ENCODE data around the gene BET1.
A peak's percentile ranks its signal among the peaks of the same experiment; 100 is the strongest.

BET1 gene

GRCh38 chr7:94011714-94012353, 7.7 kb upstream of the BET1 start:
- no peak for DNase-seq (ENCODE audit: low spot score)

GRCh38 chr7:94008537-94008936, 4.4 kb upstream of the BET1 start:
- no peak for DNase-seq (ENCODE audit: low spot score)

GRCh38 chr7:94005753-94006152, 1.6 kb upstream of the BET1 start:
- DNase-seq (ENCODE audit: low spot score), result no peak

DNA sequence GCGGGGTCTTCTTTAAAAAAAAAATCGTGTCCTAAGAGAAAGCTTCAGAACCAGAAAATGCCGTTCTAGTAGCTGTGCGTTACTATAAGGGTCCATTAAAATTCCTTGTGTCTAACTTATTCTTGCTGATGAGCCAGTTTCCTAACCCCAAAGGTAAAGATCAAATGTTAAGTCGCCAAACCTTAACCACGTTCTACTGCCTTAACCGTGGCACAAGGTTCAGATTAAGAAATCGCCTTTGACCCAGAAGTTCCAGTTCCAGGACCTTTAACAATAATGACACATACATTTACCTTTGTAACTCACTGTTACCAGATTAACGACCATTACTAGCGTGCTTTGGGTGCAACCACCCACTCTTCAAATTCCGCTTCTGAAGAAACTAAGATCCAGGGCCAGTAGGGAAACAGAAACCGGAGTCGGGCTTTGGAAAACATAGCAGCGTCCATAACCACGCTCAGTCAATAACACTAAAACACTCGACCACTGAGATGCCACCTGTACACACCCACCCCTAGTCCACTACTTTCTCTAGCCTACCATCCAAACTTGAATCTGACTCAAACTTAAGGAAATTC, 620 bp downstream of the BET1 start:
- peak; percentile 11 for DNase-seq (ENCODE audit: low spot score)

- DNase-seq (ENCODE audit: low spot score), result no peak
Observed at GRCh38 chr7:94001396-94001795, 2.8 kb downstream of the BET1 start.

DNA sequence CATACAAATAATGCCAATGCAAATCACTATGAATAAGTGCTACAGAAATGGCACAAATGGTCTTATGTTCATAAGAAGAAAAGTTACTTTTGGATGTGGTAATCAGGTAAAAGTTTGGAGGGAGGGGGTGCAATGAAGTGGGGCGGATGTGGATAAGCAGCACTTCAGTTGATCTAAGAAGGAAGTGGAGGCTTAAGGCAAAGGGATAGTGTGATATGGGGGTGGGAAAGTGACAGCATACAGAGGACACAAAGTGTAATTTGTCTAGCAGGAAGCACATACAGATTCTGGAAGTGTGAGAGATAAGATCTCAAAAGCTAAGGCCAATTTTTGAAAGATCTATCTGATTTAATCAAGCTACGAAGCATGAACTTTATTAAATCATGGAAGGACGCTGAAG, 6.3 kb downstream of the BET1 start:
- DNase-seq (ENCODE audit: low spot score), result no peak

DNA sequence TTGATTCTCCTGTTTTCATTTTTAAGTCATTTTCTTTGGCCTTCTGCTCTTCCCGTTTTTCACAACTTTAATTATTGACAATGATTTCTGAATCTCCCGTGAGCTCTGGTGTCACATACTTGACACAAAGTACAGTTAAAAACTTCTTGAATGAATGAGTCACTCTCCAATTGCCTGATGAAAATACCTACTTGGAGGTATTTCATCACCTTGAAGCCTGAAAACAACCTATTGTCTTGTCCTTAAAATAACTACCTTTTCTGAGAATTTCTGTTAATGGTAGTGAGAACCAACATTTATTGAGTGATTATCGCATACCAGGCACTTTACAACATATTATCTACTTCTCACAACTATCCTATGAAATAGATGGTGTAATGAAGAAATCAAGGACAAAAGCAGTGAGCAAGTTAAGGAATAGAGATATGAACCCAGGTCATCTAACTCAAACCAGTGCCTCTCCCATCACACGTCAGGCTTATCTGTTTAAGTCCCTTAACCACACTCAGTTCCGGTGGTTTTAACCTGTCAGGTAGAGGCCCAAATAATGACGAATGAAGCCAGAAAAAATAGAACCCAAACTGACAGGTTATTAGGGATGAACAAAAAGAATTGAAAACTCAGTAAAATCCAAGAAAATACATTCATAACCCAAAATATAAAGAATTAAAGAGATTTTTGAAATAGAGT, 11.6 kb downstream of the BET1 start:
- DNase-seq (ENCODE audit: low spot score), result no peak

- no peak for DNase-seq (ENCODE audit: low spot score)
Observed at GRCh38 chr7:93987297-93987696, 16.9 kb downstream of the BET1 start.

DNA sequence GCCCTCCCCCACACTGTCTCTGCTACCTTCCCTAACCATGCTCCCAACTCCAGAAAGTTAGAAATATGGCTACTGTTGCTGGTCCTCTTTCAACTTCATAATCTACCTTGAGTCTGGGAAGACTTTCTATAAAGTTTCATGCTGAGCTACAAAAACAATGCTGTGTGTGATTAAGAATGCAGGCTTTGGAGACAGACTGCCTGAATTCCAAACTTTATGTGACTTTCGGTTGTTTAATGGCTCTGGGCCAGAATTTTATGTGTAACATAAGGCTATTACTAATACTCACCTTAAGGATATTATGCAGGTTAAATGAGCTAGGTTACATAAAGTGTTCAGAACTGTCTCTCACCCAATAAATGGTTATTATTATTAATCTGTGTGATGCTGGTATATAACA, 19.1 kb downstream of the BET1 start:
- DNase-seq (ENCODE audit: low spot score), result no peak

- DNase-seq (ENCODE audit: low spot score), result no peak
Observed at GRCh38 chr7:93984024-93984423, 20.1 kb downstream of the BET1 start.

DNA sequence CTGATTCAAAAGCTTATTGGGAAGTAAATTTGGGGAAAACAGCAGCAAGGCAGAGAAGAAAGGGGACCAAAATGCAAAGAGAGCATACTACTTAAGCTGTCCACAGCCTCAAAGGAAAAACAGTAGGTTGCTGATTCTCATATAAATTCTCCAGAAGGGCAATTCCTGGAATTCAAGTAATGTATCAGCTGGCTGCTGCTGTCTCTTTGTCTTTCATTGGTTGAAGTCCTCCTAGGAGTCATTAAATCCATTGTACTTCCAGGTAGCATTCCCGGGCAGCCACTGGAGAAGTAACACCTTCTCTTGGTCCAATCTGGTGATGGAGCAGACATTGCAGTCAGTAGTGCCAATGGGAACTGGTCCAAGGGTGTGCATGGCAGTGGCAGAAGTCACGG, 22.7 kb downstream of the BET1 start:
- no peak for DNase-seq (ENCODE audit: low spot score)

DNA sequence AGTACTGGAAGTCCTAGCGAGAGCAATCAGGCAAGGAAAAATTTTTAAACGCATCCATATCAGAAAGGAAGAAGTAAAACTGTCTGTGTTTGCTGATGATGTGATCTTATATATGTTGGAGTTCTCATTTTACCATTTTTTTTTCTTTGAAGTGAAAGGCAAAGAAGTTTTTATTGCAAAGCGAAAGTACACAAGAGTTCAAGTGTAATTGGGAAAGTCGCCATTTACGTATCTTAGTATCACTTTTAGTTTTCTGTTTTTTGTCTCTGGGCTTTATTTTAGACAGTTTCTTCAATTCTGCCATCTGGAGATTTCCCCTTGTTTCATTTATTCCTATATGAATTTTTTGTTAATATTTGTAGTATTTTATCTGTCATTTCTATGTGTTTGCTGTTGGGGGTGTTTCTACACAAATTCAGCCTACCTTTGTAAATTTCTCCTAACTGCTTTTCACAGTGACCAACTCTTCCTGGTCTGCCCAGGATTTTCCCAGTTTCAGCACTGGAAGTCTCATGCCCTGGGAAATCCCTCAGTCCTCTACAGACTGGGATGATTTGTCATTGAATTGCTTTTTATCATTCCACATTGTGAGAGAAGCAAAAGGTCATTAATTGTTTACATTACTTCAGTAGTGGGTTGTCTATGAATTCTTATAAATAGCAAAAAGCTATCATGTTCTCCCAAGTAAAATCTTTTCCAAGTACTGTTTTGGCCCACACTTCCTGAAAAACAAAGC, 23.2 kb downstream of the BET1 start:
- no peak for DNase-seq (ENCODE audit: low spot score)

- no peak for DNase-seq (ENCODE audit: low spot score)
Observed at GRCh38 chr7:93977211-93977950, 26.8 kb downstream of the BET1 start.

GRCh38 chr7:93973134-93973533, 31.0 kb downstream of the BET1 start:
- DNase-seq (ENCODE audit: low spot score), result no peak

- no peak for DNase-seq (ENCODE audit: low spot score)
Observed at GRCh38 chr7:93972029-93972725, 32.0 kb downstream of the BET1 start.

DNA sequence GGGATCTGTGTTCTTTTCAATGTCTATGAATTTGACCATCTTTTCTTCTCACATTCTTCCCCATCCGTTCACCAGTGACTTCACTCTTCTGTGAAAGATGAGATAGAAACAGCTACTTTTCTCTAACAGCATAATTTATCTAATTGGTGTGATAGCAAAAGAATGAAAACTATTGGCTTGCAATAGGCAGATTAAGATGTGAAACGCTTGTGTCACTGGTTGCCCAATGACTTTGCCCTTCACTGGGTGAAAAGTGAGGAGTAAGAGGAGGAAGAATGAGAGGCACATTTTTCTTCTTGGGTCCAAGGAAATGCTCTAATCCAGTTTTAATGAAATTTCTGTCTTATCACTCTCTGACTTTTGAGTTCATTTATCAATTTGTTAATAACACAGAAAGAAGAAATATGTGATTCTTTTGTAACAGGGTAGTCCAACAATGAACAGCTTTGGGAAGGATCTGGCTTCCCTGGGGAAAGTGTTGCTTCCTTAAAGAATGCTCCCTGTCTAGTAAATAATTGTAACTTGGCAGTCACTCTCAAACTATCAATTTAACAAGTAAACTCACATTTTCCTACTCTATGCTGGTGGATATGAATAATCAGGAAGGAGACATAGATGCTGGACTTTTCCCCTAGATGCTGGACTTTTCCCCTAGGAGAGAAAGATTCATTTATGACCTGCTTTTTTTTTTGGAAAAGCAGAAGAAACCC, 35.1 kb downstream of the BET1 start:
- DNase-seq (ENCODE audit: low spot score), result no peak

GRCh38 chr7:93964813-93965212, 39.3 kb downstream of the BET1 start:
- DNase-seq (ENCODE audit: low spot score), result no peak

DNA sequence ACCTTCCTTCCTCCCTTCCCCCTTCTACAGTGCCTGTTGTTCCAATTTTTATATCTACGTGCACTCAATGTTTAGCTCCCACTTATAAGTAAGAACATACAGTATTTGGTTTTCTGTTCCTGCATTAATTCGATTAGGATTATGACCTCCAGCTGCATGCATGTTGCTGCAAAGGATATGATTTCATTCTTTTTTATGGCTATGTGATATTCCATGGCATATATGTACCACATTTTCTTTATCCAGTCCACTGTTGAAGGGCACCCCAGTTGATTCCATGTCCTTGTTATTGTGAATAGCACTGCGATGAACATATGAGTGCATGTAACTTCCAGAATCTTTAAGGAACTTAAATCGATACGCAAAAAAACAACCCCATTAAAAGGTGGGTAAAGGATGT, 39.9 kb downstream of the BET1 start:
- DNase-seq (ENCODE audit: low spot score), result no peak

- DNase-seq (ENCODE audit: low spot score), result no peak
Observed at GRCh38 chr7:93960986-93961385, 43.2 kb downstream of the BET1 start.

- no peak for DNase-seq (ENCODE audit: low spot score)
Observed at GRCh38 chr7:93958651-93959050, 45.5 kb downstream of the BET1 start.

DNA sequence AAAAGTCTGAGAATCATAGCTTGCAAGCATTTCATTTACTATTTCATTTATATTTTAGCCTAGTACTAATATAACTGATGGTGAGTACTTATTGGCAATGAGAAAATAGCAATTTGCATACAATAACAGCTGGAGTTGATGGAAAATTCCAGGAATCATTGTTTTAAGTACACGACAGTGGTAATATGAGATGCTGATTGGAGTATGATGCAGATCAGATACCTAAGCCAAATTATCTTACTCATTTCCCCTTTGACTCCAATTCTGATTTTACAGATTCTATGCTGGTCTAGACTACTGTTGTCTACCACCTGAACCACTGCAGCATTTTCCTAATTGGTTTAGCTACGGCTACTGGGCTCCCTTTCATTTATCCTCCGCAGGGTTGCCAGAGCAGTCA, 45.9 kb downstream of the BET1 start:
- DNase-seq (ENCODE audit: low spot score), result no peak
